GM21528 (cell line): Measurements from ENCODE around the gene ABCG4.
"Not testable (repeated sequence)": the region's sequence is repeated elsewhere in the genome, so short reads cannot be mapped to it uniquely, and the experiment has no call there.

ENCODE experiments used
- ATAC-seq: cut with Tn5 transposase; IDR thresholded peaks from one replicate; pipeline ENCODE4 v1.9.1; 2021; ENCODE audit warnings: mild to moderate bottlenecking, moderate library complexity; ENCODE audit not compliant: unreplicated experiment, low FRiP score

The ABCG4 gene

GRCh38 chr11:119149018-119149785, at the start of gene ABCG4:
Gene ABCG4 (plus strand): TSS chr11:119149052. CDS start chr11:119149966, 914 bp downstream.
- no peak for ATAC-seq

GRCh38 chr11:119099711-119100110, 49.1 kb upstream of the ABCG4 start:
- ATAC-seq, result no peak

DNA sequence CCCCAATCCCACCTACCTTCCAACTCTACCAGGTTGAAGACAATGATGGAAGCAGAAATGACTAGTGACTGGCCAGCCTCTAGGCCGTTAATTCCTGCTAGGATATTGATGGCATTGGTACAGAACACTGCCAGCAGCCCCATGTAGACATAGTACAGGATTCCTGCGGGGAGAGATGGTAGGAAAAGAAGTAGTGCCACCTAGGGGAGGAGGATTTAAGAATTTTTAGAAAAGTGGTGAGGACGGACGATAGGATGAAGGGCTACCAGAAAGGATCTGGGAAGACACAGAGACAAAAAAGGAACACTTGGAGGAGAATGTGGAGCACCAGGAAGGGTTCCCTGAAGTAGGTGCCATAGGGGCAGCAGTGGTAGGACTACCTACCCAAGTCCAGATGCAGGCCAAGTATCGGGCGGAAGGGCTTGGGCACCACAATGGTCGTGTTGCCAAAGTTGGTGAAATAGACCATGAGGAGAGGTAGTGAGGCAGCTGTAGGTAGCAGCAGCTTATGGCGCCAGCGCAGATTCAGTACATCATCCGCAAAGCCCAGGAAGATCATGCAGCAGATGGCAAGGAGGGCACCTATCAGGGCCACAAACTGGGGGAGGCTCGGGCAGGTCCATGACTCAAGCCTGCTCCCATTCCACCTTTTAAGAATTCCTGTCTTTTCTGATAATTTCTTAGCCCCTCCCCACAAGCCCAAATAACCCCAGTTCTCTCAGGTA, 48.4 kb upstream of the ABCG4 start:
- no peak for ATAC-seq

DNA sequence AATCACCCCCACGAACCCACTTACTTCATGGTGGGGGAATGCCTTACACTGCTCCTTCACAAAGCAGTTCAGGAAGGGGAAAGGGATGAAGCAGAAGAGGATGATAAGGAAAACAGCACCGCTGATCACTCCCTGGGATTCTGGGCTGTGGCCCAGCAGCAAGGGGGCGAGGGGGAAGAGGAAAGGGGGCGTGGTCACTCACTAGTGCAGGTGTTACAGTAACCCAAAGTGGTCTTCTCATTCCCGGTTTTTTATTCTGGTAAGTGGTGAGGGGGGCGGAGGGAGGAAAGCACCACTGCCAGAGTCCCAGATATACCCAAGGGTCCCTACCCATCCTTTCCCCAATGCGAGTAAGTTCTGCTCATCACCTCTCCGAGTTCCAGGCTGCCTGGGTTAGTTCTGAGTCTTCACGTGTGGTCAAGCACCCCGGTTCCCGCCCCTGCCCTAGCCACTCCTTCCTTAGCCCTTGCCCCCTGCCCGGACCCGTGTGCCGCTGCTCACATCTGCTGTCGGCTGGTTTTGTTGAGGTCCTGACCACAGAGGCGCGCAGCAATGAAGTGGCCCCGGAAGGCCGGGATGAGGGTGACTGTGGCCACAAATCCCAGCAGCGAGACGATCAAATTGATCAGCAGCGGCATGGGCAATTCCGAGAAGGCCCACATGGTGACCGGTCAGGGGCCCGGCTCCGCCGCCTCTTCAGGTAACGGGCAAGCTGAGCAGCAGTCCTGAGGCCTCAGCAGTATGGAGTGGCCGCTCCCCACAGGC, 47.7 kb upstream of the ABCG4 start:
- ATAC-seq, result peak; percentile 22

- peak; percentile 75 for ATAC-seq
Observed at GRCh38 chr11:119101759-119102423, 47.0 kb upstream of the ABCG4 start, which contains the start of gene DPAGT1. Gene DPAGT1 (minus strand): TSS chr11:119101853. CDS start chr11:119101655, 198 bp downstream.

GRCh38 chr11:119103161-119103664, 45.6 kb upstream of the ABCG4 start:
- not testable (repeated sequence) for ATAC-seq

DNA sequence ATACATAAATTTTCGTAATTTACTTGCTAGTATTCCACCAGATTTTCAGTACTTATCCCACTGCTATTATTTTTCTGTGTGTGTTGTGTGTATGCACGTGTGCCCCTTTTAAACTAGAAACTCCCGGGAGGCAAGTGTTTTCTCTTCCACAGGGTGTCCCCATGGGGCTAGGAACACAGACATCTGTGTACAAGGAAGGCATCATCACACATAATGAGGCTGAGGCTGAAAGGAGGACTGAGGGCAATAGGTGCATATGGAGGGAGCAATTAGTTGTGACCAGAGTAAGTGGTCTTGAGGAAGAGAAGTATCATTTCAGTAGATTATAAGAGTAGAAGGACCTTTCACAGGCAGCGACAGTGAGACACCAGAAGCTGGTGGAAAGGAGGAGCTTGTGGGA, 45.1 kb upstream of the ABCG4 start:
- no peak for ATAC-seq

DNA sequence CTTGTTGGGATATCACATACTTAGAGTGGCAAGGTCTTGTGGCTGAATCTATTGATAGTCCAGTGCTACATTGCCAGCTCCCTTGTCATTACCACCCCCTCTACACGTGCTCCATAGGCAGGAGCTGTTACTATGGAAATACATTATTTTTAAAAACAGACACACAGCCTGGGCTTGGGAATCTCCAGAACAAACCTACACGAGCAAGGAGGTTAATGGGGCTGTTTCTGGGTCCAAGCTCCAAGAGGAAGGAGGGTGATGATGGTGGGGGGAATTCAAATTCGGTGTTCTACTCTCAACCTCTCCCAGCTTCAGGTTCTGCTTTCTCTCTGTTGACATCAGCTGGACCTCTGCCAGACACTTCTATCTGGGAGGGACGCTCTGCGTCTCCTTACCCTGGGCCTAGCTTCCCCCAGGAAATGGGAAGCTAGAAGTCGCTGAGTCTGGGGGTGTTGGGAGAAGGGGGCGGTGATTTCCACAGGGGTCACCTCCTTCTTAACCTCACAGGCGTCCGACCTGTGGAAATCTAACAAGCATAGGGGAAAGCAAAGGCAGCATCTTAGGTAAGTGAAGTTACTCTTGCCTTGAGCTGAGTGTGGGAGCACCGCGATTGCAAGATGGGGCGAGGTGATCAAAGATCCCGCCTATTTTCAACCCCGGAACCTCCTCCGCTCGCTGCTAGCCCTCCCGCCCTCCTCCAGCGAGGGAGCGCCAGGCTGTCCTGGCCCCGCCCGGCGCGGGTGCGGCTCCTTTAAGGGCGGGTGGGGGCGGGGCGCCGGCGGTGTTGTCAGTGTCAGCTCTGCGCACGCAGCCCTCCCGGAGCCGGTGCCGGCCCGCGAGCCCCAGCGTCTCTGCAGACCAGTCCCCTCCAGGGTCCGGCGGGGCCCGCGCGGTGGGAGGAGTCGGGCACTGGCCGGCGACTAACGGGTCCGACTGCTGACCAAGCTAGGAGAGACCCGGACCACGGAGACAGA, 42.0 kb upstream of the ABCG4 start, which contains the start of gene C2CD2L:
TSS of gene C2CD2L (plus strand) at position 781 of the 974 bp plus-strand sequence. CDS start 398 bp downstream, outside the sequence.
- ATAC-seq, result peak; percentile 65

DNA sequence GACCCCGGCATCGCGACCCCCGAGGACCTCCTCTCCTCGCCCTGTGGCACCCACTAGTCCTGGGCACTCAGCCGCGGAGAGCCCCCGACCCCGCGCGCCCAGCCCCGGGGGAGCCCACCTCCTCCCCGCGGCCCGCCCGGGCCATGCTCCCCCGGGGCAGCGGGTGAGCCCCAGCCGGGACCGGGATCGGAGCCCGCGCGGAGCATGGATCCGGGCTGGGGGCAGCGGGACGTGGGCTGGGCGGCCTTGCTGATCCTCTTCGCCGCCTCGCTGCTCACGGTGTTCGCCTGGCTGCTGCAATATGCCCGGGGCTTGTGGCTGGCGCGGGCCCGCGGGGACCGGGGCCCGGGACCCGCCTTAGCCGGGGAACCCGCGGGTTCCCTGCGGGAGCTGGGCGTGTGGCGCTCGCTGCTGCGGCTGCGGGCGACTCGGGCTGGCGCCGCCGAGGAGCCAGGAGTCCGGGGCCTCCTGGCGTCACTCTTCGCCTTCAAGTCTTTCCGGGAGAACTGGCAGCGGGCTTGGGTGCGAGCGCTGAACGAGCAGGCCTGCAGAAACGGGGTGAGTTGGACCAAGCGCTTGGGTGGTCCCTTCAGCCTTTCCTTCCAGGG, 41.2 kb upstream of the ABCG4 start:
- peak; percentile 23 for ATAC-seq

- no peak for ATAC-seq
Observed at GRCh38 chr11:119108146-119108856, 40.6 kb upstream of the ABCG4 start.

- ATAC-seq, result no peak
Observed at GRCh38 chr11:119108857-119109221, 40.0 kb upstream of the ABCG4 start.

GRCh38 chr11:119109843-119110242, 39.0 kb upstream of the ABCG4 start:
- ATAC-seq, result no peak

DNA sequence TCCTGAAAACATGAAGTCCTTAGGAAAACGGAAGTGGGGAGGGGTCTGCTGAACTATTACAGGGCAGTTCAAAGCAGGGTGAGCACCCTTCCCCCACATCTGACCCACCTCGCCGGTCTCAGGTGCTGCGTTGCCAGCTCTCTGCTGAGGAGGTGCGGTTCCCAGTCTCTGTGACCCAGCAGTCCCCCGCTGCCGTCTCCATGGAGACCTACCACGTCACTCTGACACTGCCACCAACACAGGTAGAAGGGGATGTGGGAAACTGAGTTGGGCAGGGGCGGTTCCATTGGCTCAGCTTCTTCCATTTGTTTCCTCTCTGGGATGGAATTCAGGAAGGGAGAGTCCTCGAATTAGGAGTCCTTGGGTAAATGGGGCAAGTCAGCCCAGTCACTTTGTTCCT, 38.4 kb upstream of the ABCG4 start:
- no peak for ATAC-seq

GRCh38 chr11:119111361-119111925, 37.4 kb upstream of the ABCG4 start:
- ATAC-seq, result no peak

- ATAC-seq, result no peak
Observed at GRCh38 chr11:119112314-119113020, 36.4 kb upstream of the ABCG4 start.

- no peak for ATAC-seq
Observed at GRCh38 chr11:119113716-119114115, 35.1 kb upstream of the ABCG4 start.

- no peak for ATAC-seq
Observed at GRCh38 chr11:119114351-119114750, 34.5 kb upstream of the ABCG4 start.
